Measurements from ENCODE around the gene OOSP1.
A peak's percentile ranks its signal among the peaks of the same experiment; 100 is the strongest.
"Not testable (repeated sequence)": the region's sequence is repeated elsewhere in the genome, so short reads cannot be mapped to it uniquely, and the experiment has no call there.

OOSP1 gene

GRCh38 chr11:59901306-59901705 is 36.9 kb upstream of the OOSP1 start:
- DNase-seq (ENCODE audit: low spot score): no peak
- TF ChIP-seq, protein P1, sequence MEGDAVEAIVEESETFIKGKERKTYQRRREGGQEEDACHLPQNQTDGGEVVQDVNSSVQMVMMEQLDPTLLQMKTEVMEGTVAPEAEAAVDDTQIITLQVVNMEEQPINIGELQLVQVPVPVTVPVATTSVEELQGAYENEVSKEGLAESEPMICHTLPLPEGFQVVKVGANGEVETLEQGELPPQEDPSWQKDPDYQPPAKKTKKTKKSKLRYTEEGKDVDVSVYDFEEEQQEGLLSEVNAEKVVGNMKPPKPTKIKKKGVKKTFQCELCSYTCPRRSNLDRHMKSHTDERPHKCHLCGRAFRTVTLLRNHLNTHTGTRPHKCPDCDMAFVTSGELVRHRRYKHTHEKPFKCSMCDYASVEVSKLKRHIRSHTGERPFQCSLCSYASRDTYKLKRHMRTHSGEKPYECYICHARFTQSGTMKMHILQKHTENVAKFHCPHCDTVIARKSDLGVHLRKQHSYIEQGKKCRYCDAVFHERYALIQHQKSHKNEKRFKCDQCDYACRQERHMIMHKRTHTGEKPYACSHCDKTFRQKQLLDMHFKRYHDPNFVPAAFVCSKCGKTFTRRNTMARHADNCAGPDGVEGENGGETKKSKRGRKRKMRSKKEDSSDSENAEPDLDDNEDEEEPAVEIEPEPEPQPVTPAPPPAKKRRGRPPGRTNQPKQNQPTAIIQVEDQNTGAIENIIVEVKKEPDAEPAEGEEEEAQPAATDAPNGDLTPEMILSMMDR (IDR thresholded peaks at IDR 0.05; ENCODE audit: extremely low read depth, missing control alignments): no peak

DNA sequence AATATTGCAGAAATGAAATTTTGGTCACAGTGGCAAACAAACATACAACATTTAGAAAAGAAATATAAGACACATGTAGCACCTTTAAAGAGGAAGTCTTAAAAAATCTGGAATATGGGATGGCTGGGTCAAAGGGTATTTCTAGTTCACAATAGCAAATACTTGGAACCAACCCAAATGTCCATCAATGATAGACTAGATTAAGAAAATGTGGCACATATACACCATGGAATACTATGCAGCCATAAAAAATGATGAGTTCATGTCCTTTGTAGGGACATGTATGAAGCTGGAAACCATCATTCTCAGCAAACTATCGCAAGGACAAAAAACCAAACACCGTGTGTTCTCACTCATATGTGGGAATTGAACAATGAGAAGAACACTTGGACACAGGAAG is 34.7 kb upstream of the OOSP1 start:
- not testable (repeated sequence) for DNase-seq (ENCODE audit: low spot score)

DNA sequence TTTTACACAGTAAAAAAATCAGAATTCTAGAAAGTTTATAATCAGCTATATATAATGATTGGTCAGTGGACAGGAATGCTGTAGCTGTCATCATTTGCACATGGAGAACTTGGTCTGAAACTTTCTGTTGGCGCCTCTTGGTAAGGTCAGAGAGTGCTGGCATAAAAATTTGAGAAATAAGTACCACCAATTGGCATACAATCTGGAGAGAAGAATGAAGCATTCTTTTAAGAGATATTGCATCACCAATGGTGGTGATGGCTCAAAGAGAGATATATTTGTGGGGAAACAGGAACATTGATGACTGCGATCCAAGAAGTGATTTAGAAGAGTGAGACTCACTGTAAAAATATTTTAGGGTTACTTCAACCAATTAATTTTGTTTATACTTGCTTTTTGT is 19.8 kb upstream of the OOSP1 start:
- no peak for DNase-seq (ENCODE audit: low spot score)
- TF ChIP-seq, protein P1 (IDR thresholded peaks at IDR 0.05; ENCODE audit: extremely low read depth, missing control alignments): no peak

DNA sequence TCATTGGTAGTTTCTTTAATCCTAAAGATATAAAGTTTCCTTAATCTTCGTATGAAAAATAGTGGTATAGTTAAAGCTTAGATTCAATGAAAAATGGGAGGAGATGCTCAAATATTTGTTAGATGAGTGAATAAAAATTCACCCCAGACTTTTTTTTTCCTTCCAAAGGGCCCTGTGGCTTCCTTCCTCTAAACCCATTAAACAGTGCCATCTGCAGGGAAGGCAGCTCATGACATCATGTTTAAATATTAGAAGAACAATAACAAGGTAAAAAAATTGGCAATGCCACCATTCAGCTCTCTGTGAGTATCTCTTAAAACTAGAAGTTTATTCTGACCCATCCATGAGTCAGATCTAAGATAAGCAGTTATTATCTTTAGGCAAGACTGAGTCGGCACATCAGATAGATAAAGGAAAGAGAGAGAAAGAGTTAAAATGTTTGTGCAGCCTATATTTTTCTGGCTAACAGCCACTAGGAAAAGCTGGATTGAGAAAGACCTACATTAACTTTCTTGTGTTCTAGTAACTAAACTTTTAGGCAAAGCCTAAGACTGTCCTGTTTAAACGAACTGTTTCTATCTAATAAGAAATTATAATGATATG is 19.1 kb upstream of the OOSP1 start:
- TF ChIP-seq, protein P1 (IDR thresholded peaks at IDR 0.05; ENCODE audit: extremely low read depth, missing control alignments): peak; percentile 46
- DNase-seq (ENCODE audit: low spot score): no peak

- TF ChIP-seq, protein P1 (IDR thresholded peaks at IDR 0.05; ENCODE audit: extremely low read depth, missing control alignments): no peak
- DNase-seq (ENCODE audit: low spot score): no peak
These were observed 14.4 kb upstream of the OOSP1 start for GRCh38 chr11:59923813-59924212.

- TF ChIP-seq, protein P1 (IDR thresholded peaks at IDR 0.05; ENCODE audit: extremely low read depth, missing control alignments): no peak
- DNase-seq (ENCODE audit: low spot score): no peak
These were observed 6.5 kb upstream of the OOSP1 start for GRCh38 chr11:59931688-59932087.

- TF ChIP-seq, protein P1 (IDR thresholded peaks at IDR 0.05; ENCODE audit: extremely low read depth, missing control alignments): no peak
- no peak for DNase-seq (ENCODE audit: low spot score)
These were observed 486 bp downstream of the OOSP1 start for GRCh38 chr11:59938718-59939117.

DNA sequence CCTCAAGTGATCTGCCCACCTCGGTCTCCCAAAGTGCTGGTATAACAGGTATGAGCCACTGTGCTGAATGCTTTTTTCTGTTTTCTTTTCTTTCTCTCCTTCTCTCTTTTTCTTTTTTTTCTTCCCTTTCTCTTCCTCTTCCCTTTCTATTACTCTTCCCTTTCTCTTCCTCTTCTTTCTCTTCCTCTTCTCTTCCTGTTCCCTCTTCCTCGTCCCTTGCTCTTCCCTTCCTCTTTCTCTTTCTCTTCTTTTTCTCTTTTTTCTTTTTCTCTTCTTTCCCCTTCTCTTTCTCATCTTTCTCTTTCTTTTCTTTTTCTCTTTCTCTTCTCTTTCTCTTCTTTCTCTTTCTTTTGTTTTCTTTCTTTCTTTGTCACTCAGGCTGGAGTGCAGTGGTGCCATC is 1.2 kb downstream of the OOSP1 start:
- no peak for DNase-seq (ENCODE audit: low spot score)
- TF ChIP-seq, protein P1 (IDR thresholded peaks at IDR 0.05; ENCODE audit: extremely low read depth, missing control alignments): no peak
